GM18858 (cell line): ENCODE measurements around the gene PAPPA.
A peak's percentile ranks its signal among the peaks of the same experiment; 100 is the strongest.

Experiments
- ATAC-seq: cut with Tn5 transposase; IDR thresholded peaks from one replicate; pipeline ENCODE4 v1.9.1; 2021; ENCODE audit not compliant: unreplicated experiment

Gene PAPPA

GRCh38 chr9:116380496-116380995 is 227.0 kb downstream of the PAPPA start:
- ATAC-seq: peak; percentile 46

- no peak for ATAC-seq
These were observed 227.8 kb downstream of the PAPPA start for GRCh38 chr9:116381350-116381749.

- no peak for ATAC-seq
These were observed 228.5 kb downstream of the PAPPA start for GRCh38 chr9:116382053-116382452.

GRCh38 chr9:116383133-116383532 is 229.5 kb downstream of the PAPPA start:
- ATAC-seq: no peak

- ATAC-seq: no peak
These were observed 230.3 kb downstream of the PAPPA start for GRCh38 chr9:116383936-116384335.

GRCh38 chr9:116387934-116388698 is 234.5 kb downstream of the PAPPA start:
- no peak for ATAC-seq

- ATAC-seq: no peak
These were observed 236.1 kb downstream of the PAPPA start for GRCh38 chr9:116389541-116390302.

- peak; percentile 65 for ATAC-seq
These were observed 237.0 kb downstream of the PAPPA start for GRCh38 chr9:116390303-116391228.

- no peak for ATAC-seq
These were observed 237.8 kb downstream of the PAPPA start for GRCh38 chr9:116391306-116391900.

- no peak for ATAC-seq
These were observed 239.6 kb downstream of the PAPPA start for GRCh38 chr9:116393198-116393597.

- ATAC-seq: no peak
These were observed 240.5 kb downstream of the PAPPA start for GRCh38 chr9:116394070-116394469.

GRCh38 chr9:116394894-116395698 is 241.5 kb downstream of the PAPPA start:
- ATAC-seq: no peak

- ATAC-seq: no peak
These were observed 242.1 kb downstream of the PAPPA start for GRCh38 chr9:116395699-116396037.

GRCh38 chr9:116403171-116403570 is 249.6 kb downstream of the PAPPA start:
- ATAC-seq: no peak

GRCh38 chr9:116404228-116404627 is 250.6 kb downstream of the PAPPA start:
- ATAC-seq: no peak

- ATAC-seq: no peak
These were observed 251.7 kb downstream of the PAPPA start for GRCh38 chr9:116405321-116405720.

GRCh38 chr9:116406469-116406868 is 252.9 kb downstream of the PAPPA start:
- ATAC-seq: no peak

- no peak for ATAC-seq
These were observed 255.5 kb downstream of the PAPPA start for GRCh38 chr9:116409129-116409528.

GRCh38 chr9:116409638-116410037 is 256.0 kb downstream of the PAPPA start:
- no peak for ATAC-seq

GRCh38 chr9:116411506-116411905 is 257.9 kb downstream of the PAPPA start:
- ATAC-seq: no peak
